Endodermal cell (in vitro differentiated cells): ENCODE results near the gene ATP10D. TPM values are rescaled to one million over a fixed set of nuclear protein-coding genes. Genes with fewer than 3 reads are reported as not detected.

Experiments
- DNase-seq: peaks from one replicate; pipeline ENCODE4 v3.0.0-alpha.2; 2017
- H3K27ac ChIP-seq: 2 replicates; pipeline ENCODE4 v1.5.1; 2013; ENCODE audit warnings: mild to moderate bottlenecking, low read depth, low read length, moderate library complexity
- H3K27me3 ChIP-seq: 2 replicates; pipeline ENCODE4 v1.6.1; 2013; ENCODE audit warnings: mild to moderate bottlenecking, low read length, moderate library complexity; ENCODE audit not compliant: insufficient read depth, control insufficient read depth, poor library complexity, severe bottlenecking
- H3K36me3 ChIP-seq: 2 replicates; pipeline ENCODE4 v1.7.0; 2013; ENCODE audit warnings: mild to moderate bottlenecking, low read length, moderate library complexity; ENCODE audit not compliant: control insufficient read depth, insufficient read depth
- H3K4me1 ChIP-seq: one replicate; pipeline ENCODE4 v1.7.0; 2013; ENCODE audit warnings: low read length; ENCODE audit not compliant: control insufficient read depth, insufficient read depth
- H3K4me3 ChIP-seq: 2 replicates; pipeline ENCODE4 v1.5.1; 2013; ENCODE audit warnings: mild to moderate bottlenecking, low read length, moderate library complexity
- H3K9ac ChIP-seq: 2 replicates; pipeline ENCODE4 v1.6.1; 2013; ENCODE audit warnings: mild to moderate bottlenecking, low read length, moderate library complexity; ENCODE audit not compliant: poor library complexity, severe bottlenecking; ENCODE audit errors: extremely low read depth
- H3K9me3 ChIP-seq: 2 replicates; pipeline ENCODE4 v1.6.1; 2013; ENCODE audit warnings: mild to moderate bottlenecking, low read length, moderate library complexity; ENCODE audit not compliant: control insufficient read depth
- H3K27ac Mint-ChIP-seq: 2 replicates; pipeline ENCODE4 v1.8.0; 2020; ENCODE audit warnings: mixed read lengths
- H3K27me3 Mint-ChIP-seq: 2 replicates; pipeline ENCODE4 v1.8.0; 2021; ENCODE audit warnings: mild to moderate bottlenecking, mixed read lengths; ENCODE audit not compliant: insufficient read depth
- H3K36me3 Mint-ChIP-seq: 2 replicates; pipeline ENCODE4 v1.8.0; 2020; ENCODE audit warnings: low read depth, mixed read lengths
- H3K4me1 Mint-ChIP-seq: 2 replicates; pipeline ENCODE4 v1.8.0; 2020; ENCODE audit warnings: mixed read lengths
- H3K4me3 Mint-ChIP-seq: 2 replicates; pipeline ENCODE4 v1.8.0; 2020; ENCODE audit warnings: mild to moderate bottlenecking, moderate library complexity, mixed read lengths
- H3K9me3 Mint-ChIP-seq: 2 replicates; pipeline ENCODE4 v1.8.0; 2020; ENCODE audit warnings: mild to moderate bottlenecking, mixed read lengths
- CTCF ChIP-seq: fragments of 200-600 bp; sonication (generic); conservative IDR thresholded peaks from 2 replicates; pipeline ENCODE4 v1.5.0; 2021; ENCODE audit warnings: antibody characterized with exemption, mild to moderate bottlenecking
- WGBS, 2 experiments: methylation state at CpG; one replicate each; pipeline versions ENCODE4 v1.1.5 to v1.1.7; 2013; ENCODE audit warnings: missing lambda C conversion rate in 2 of 2, mixed read lengths in 1 of 2; ENCODE audit not compliant: insufficient coverage in 1 of 2, insufficient read length in 1 of 2; 5-methylcytosine and 5-hydroxymethylcytosine counted together
- total RNA-seq, 2 donors: library from RNA; stranded (reverse); fragmentation: NEBNext Ultra II Directional in 1 of 2; extraction: Animal tissue kit (Norgen Biotek cat#: 25700) in 1 of 2; gene quantifications; 2 replicates in 1 of 2; 3 replicates in 1 of 2; pipeline ENCODE4 v1.2.1, GENCODE V29; 2021

The ATP10D gene
- total RNA-seq, 2 donors from 2014 or later, result 0.27 to 1.1 TPM

- WGBS, 2 experiments, result 91 to 94% methylated on average over 2 of the region's 2 CpGs
- no peaks in the 10 kb centered on the region for H3K36me3 Mint-ChIP-seq
- Histone ChIP-seq H3K9me3 (no peaks in the 10 kb centered on the region), H3K4me1 (no peaks in the 10 kb centered on the region), H3K4me3 (no peak overlapping the region), H3K27me3 (no peaks in the 10 kb centered on the region), H3K27ac (no peak overlapping the region), H3K9ac (no peak overlapping the region), H3K36me3 (no peaks in the 10 kb centered on the region)
- no peaks in the 10 kb centered on the region for H3K4me1 Mint-ChIP-seq
- DNase-seq, result no peak
- peak overlapping the region; percentile 10 for H3K27ac Mint-ChIP-seq
- TF ChIP-seq CTCF, result peak; percentile 29
- no peaks in the 10 kb centered on the region for H3K27me3 Mint-ChIP-seq
- no peak overlapping the region for H3K4me3 Mint-ChIP-seq
- H3K9me3 Mint-ChIP-seq, result no peaks in the 10 kb centered on the region
These were observed 25.6 kb downstream of the ATP10D start for GRCh38 chr4:47510506-47511143.

- Histone ChIP-seq H3K9ac (no peak overlapping the region), H3K27me3 (no peaks in the 10 kb centered on the region), H3K4me3 (no peak overlapping the region), H3K27ac (no peak overlapping the region), H3K4me1 (no peaks in the 10 kb centered on the region), H3K9me3 (no peaks in the 10 kb centered on the region), H3K36me3 (no peaks in the 10 kb centered on the region)
- Mint-ChIP-seq H3K27me3 (no peaks in the 10 kb centered on the region), H3K9me3 (no peaks in the 10 kb centered on the region), H3K36me3 (no peaks in the 10 kb centered on the region), H3K27ac (no peak overlapping the region), H3K4me1 (no peaks in the 10 kb centered on the region), H3K4me3 (no peak overlapping the region)
- TF ChIP-seq CTCF, result no peak
- WGBS, 2 experiments, result 90 to 98% methylated on average over 1 of the region's 1 CpG
- DNase-seq, result no peak
These were observed 28.4 kb downstream of the ATP10D start for GRCh38 chr4:47513461-47513860.

- Mint-ChIP-seq H3K27me3 (no peaks in the 10 kb centered on the region), H3K4me1 (no peaks in the 10 kb centered on the region), H3K9me3 (no peaks in the 10 kb centered on the region), H3K4me3 (no peak overlapping the region), H3K27ac (no peak overlapping the region), H3K36me3 (no peaks in the 10 kb centered on the region)
- 94 to 100% methylated on average over 2 to 3 of the region's 3 CpGs for WGBS, 2 experiments
- no peak overlapping the region for H3K27ac ChIP-seq
- no peaks in the 10 kb centered on the region for H3K9me3 ChIP-seq
- no peaks in the 10 kb centered on the region for H3K27me3 ChIP-seq
- TF ChIP-seq CTCF, result no peak
- H3K4me1 ChIP-seq, result no peaks in the 10 kb centered on the region
- H3K36me3 ChIP-seq, result no peaks in the 10 kb centered on the region
- H3K9ac ChIP-seq, result no peak overlapping the region
- H3K4me3 ChIP-seq, result no peak overlapping the region
- DNase-seq, result no peak
These were observed 34.3 kb downstream of the ATP10D start for GRCh38 chr4:47519239-47519883.
